Stimulated activated CD4-positive, alpha-beta T cell treated with anti-CD3 and anti-CD28 coated beads, TNF-alpha, amount 100 ng/mL, for 48 hours (primary cell): ENCODE results near the gene RWDD3.

Source experiments
- DNase-seq, 3 donors: peaks; one replicate each; pipeline ENCODE4 v3.0.0-alpha.2; 2020; ENCODE audit warnings: low read depth in 3 of 3

The RWDD3 gene, protein sequence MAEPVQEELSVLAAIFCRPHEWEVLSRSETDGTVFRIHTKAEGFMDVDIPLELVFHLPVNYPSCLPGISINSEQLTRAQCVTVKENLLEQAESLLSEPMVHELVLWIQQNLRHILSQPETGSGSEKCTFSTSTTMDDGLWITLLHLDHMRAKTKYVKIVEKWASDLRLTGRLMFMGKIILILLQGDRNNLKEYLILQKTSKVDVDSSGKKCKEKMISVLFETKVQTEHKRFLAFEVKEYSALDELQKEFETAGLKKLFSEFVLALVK

DNA sequence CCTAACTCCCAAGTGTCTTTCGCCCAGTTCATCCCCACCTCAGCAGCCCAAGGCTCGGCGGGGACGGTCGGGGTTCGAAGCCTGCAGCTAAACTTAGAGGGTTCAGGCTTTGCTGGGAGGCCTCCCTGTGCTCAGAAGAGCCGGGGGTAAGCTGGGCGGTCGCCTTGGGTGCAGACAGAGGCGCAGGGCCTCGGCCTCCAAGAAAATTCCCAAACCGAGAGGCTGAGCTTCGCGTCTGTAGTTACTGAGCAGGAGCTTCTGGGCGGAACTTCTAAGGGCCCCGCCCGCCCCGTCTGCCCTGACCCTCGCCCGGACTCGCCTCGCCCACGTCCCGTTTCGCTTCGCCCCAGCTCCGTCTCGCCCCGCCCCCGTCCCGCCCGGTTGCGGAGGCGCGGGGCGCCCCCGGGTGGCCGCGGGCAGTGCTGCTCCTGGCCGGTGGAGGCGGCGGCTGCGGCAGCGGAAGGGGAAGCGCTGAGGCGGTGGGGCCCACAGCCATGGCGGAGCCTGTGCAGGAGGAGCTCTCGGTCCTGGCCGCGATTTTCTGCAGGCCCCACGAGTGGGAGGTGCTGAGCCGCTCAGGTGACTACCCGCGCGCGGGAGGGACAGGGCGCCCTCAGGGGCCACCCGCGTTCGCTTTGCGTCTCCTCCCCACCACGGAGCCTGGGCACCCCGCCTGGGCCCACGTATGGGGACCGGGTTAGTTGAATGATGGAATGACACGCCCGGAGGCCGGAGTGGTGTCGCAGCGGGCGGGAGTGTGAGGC, at the start of gene RWDD3:
Gene RWDD3, plus strand, starts transcription at position 474 of the 764 bp plus-strand sequence. Its CDS starts 21 bp downstream, at position 495.
- peak; percentile 84 to 92 (median 85) for DNase-seq

- no peak for DNase-seq
Measured at GRCh38 chr1:95186149-95186548, 47.9 kb upstream of the RWDD3 start.

GRCh38 chr1:95193591-95193990, 40.4 kb upstream of the RWDD3 start:
- no peak for DNase-seq

GRCh38 chr1:95195046-95195445, 39.0 kb upstream of the RWDD3 start:
- no peak for DNase-seq

DNA sequence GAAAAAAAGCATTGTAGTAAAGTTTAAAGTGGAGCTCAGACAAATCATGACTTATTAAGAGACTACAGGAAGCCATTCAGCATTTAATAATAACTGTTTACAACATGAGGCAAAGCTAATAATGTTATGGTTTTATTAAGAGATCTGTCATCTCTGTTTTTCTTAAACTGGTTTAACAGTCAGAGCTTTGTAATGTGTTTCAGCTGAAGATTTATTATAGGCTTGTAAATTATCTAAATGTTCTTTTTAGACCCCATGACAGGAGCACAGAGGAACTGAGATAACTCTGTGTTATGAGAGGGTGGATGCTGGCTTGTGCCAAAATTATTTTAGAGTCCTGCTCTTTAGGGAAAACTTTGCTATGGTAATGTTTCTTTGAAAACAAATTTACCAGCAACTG, 38.0 kb upstream of the RWDD3 start:
- DNase-seq = no peak

GRCh38 chr1:95197616-95198252, 36.3 kb upstream of the RWDD3 start:
- no peak for DNase-seq

GRCh38 chr1:95201905-95202304, 32.1 kb upstream of the RWDD3 start:
- DNase-seq = no peak

- DNase-seq = no peak
Measured at GRCh38 chr1:95203908-95204437, 30.0 kb upstream of the RWDD3 start.

DNA sequence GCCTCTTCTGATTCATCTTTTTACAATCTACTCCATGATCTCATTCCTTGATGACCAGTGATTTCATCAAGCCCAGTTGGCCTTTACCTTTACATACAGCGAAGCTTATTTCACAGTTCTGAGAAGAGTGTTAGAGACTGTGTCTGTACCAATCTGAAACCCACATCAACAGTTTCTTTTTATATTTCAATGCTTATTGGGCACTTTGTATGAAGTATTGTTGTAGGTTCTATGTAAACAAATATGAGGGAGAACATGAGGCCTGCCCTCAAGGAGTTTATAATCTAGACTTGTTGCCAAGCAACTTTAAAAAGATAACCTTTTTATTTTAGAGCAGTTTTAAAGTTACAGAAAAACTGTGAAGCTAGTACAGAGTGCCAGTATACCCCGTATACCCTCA, 27.5 kb upstream of the RWDD3 start:
- no peak for DNase-seq

DNA sequence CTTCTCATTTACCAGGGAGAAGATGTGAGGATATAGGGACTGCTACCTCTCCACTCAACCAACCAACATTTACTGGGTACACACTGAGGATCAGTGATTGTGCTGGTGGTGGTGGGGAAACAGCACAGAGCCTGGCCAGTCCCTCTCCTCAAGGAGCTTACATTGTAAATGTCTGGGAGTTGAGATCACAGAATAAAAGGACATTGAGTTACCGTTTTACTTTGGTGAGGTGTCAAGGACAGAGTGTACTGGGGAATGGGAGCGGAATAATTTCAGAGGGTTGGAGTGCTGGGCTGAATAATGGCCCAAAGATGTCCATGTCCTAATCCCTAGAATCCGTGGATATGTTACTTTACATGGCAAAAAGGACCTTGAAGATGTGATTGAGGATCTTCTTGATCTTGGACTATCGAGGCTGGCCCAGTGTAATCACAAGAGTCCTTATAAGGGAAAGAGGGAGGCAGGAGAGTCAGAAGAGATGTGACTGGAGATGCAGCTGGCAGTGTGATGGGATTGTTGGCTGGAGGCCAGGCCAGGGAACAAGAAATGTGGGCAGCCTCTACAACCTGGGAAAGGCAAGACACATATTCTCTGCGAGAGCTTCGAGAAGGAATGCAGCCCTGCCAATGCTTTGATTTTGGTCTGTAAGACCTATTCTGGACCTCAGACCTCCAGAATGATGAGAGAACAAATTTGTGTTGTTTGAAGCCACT, 26.6 kb upstream of the RWDD3 start:
- no peak for DNase-seq

DNA sequence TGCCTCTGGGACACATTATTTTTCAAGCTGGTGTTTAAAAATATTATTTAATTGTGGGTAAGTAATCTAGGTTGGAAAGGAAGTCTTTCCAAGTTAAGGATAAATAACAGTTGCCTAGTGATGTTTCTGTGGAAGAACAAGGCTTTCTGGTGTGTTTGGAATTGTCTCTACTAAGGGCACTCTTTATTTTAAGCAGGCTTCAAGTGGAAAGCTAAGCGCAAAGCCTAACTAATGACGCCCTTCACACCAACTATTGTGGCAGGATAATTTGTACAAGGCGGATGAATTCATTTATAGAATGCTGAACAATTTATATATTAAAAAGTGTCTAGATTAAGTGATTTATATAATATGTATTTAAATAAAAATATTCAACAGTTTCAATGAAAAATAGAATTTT, 25.1 kb upstream of the RWDD3 start:
- no peak for DNase-seq

- no peak for DNase-seq
Measured at GRCh38 chr1:95209291-95209690, 24.7 kb upstream of the RWDD3 start.

DNA sequence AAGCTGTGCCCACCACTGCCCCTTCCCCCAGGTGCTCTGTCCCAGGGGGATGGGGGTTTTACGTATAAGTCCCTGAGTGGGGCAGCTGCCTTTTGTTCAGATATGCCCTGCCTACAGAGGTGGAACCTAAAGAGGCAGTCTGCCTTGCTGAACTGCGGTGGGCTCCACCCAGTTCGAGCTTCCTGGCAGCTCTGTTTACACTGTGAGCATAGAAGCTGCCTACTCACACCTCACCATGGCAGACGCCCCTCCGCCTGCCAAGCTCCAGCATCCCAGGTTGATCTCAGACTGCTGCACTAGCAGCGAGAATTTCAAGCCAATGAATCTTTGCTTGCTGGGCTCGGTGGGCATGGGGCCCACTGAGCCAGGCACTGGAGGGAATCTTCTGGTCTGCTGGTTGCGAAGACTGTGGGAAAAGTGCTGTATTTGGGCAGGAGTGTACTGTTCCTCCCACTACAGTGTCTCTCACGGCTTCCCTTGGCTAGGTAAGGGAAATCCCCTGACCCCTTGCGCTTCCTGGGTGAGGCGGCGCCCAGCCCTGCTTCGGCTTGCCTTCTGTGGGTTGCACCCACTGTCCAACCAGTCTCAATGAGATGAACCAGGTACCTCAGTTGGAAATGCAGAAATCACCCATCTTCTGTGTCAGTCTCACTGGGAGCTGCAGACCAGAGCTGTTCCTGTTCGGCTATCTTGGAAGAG, 17.6 kb upstream of the RWDD3 start:
- no peak for DNase-seq

DNA sequence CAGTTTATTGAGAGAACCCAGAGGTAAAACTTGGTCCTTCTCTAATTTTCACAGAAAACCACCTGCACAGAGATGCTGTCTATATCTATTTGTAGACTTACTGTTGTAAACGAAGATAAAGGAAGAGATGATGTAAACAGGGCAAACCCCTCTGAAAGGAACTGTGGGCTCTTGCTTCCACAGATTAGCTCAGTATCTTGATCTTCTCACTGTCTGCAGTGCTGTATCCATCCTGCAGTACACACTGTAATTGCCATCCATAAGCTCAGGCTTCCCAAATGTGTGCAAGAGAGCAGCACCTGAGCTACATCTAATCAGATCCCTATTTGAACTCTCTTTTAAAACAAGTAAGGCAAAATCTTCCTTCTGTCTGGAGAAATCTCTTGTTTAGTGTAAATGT, 16.6 kb upstream of the RWDD3 start:
- no peak for DNase-seq

GRCh38 chr1:95219407-95219806, 14.6 kb upstream of the RWDD3 start:
- DNase-seq = no peak

- no peak for DNase-seq
Measured at GRCh38 chr1:95221306-95221705, 12.7 kb upstream of the RWDD3 start.

DNA sequence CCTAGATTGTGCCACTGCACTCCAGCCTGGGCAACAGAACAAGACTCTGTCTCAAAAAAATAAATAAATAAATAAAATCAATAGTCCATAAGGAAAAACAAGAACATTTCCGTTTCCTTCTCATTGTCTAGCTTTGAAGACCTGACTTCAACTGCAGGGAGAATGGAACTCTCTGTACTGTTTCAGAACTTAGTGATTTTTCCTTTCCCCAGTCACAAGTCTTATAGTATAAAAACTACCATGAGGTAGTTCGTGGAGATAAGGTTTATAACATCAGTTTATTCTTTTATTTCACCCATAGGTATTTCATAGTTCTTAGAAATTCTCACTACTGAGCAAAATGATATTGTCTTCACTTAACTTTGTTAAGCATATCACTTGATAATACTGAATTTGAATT, 11.4 kb upstream of the RWDD3 start:
- no peak for DNase-seq

GRCh38 chr1:95223110-95223509, 10.9 kb upstream of the RWDD3 start:
- no peak for DNase-seq

GRCh38 chr1:95226781-95227660, 7.0 kb upstream of the RWDD3 start:
- DNase-seq = no peak

DNA sequence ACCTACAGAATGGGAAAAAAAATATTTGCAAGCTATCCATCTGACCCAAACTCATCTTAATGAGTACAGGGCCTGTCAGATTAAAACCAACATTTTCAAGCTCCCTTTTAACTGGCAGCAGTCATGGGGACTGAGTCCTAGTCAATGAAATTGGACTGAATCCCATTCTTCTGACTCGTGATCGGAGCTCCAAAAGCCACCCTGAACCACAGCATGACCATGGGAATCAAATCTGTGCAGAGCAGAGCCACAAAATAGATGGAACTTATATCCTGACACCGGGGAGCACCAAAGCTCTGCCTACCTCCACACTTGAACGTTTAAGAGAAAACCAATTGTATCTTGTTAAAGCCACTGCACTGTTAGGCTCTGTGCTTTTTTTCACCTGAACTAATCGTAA, 5.0 kb upstream of the RWDD3 start:
- no peak for DNase-seq
